Natural killer cell (primary cell): Measurements from ENCODE around the gene ADAM11. TPM values are rescaled to one million over a fixed set of nuclear protein-coding genes. Genes with fewer than 3 reads are reported as not detected.

Experiments used
- ATAC-seq, 3 donors: fragments of 150-1000 bp in 2 of 3; fragments of 200-7000 bp in 1 of 3; cut with Tn5 transposase; 1 replicate in 1 of 3; 2 replicates in 2 of 3; pipeline ENCODE4 v1.10.0; 2021; ENCODE audit warnings: mild to moderate bottlenecking in 2 of 3, moderate library complexity in 2 of 3
- DNase-seq, 2 donors: peaks; one replicate each; pipeline versions ENCODE4 v3.0.0 to v3.0.0-alpha.2; 2013 to 2021; ENCODE audit warnings: mixed read lengths in 1 of 2
- H3K27ac ChIP-seq: one replicate; pipeline ENCODE4 v1.5.1; 2013; ENCODE audit warnings: mild to moderate bottlenecking, low read length
- H3K27me3 ChIP-seq: one replicate; pipeline ENCODE4 v1.6.1; 2013; ENCODE audit warnings: low read length; ENCODE audit not compliant: control insufficient read depth, insufficient read depth
- H3K36me3 ChIP-seq: one replicate; pipeline ENCODE4 v1.6.1; 2013; ENCODE audit warnings: low read length; ENCODE audit not compliant: control insufficient read depth, insufficient read depth
- H3K4me1 ChIP-seq: one replicate; pipeline ENCODE4 v1.6.1; 2013; ENCODE audit warnings: low read length; ENCODE audit not compliant: control insufficient read depth, insufficient read depth
- H3K4me3 ChIP-seq: one replicate; pipeline ENCODE4 v1.5.1; 2013; ENCODE audit warnings: low read length
- H3K9me3 ChIP-seq: one replicate; pipeline ENCODE4 v1.6.1; 2013; ENCODE audit warnings: low read length; ENCODE audit not compliant: control insufficient read depth, insufficient read depth
- H3K27ac Mint-ChIP-seq, 2 donors: one replicate each; pipeline ENCODE4 v1.8.0; 2022; ENCODE audit warnings: mild to moderate bottlenecking in 2 of 2, mixed read lengths in 2 of 2, moderate library complexity in 1 of 2
- H3K27me3 Mint-ChIP-seq, 2 donors: one replicate each; pipeline ENCODE4 v1.8.0; 2022; ENCODE audit warnings: low read depth in 2 of 2, mixed read lengths in 2 of 2
- H3K36me3 Mint-ChIP-seq: one replicate; pipeline ENCODE4 v1.8.0; 2022; ENCODE audit warnings: mixed read lengths
- H3K4me1 Mint-ChIP-seq, 2 donors: one replicate each; pipeline ENCODE4 v1.8.0; 2022; ENCODE audit warnings: mixed read lengths in 2 of 2
- H3K4me3 Mint-ChIP-seq: one replicate; pipeline ENCODE4 v1.8.0; 2022; ENCODE audit warnings: mild to moderate bottlenecking, moderate library complexity, mixed read lengths
- H3K9me3 Mint-ChIP-seq, 2 donors: one replicate each; pipeline ENCODE4 v1.8.0; 2022; ENCODE audit warnings: mixed read lengths in 2 of 2
- CTCF ChIP-seq: fragments of 200-600 bp; IDR thresholded peaks from one replicate; pipeline ENCODE4 v1.8.0; 2022; ENCODE audit warnings: antibody characterized with exemption
- WGBS: methylation state at CpG from one replicate; pipeline ENCODE4 v1.1.7; 2013; ENCODE audit warnings: missing lambda C conversion rate; ENCODE audit not compliant: insufficient coverage; 5-methylcytosine and 5-hydroxymethylcytosine counted together
- intact Hi-C: fragments of 100-400 bp; cut with micrococcal nuclease; formaldehyde crosslinking; loops from one replicate; pipeline ENCODE4 v1.14.2; 2022
- total RNA-seq, 4 donors: library from RNA; stranded (reverse); fragments of 120-200 nt in 1 of 4; gene quantifications; one replicate each; pipeline versions ENCODE4 v1.2.3 to v1.2.4, GENCODE V29; 2013 to 2022

The ADAM11 gene
- total RNA-seq, 3 donors from 2014 or later (not counting 1 experiment from before 2014, with no cell fraction given) = 0.18 to 0.28 (median 0.28) TPM

- no peaks in the 10 kb centered on the region for H3K36me3 Mint-ChIP-seq
- H3K27ac Mint-ChIP-seq = no peak overlapping the region
- Histone ChIP-seq H3K27ac (no peak overlapping the region), H3K9me3 (no peaks in the 10 kb centered on the region), H3K4me3 (no peak overlapping the region), H3K36me3 (no peaks in the 10 kb centered on the region), H3K27me3 (peaks cover 2% of the 10 kb centered on the region), H3K4me1 (peaks cover 26% of the 10 kb centered on the region)
- DNase-seq (peak in 1 of 2 donors; percentile 14), ATAC-seq (no peak)
- peaks cover 0 to 27% of the 10 kb centered on the region in 2 donors for H3K4me1 Mint-ChIP-seq
- H3K27me3 Mint-ChIP-seq = peaks cover 0 to 7% of the 10 kb centered on the region in 2 donors
- no peak for TF ChIP-seq CTCF
- no peaks in the 10 kb centered on the region for H3K9me3 Mint-ChIP-seq
- WGBS = 94% methylated on average over 19 of the region's 19 CpGs
- peak overlapping the region; percentile 91 for H3K4me3 Mint-ChIP-seq
- intact Hi-C loops = loop anchor here (5.0 kb wide), 1 partner anchor 420 kb away; no protein-coding TSS in a partner anchor
These were observed 18.0 kb downstream of the ADAM11 start for GRCh38 chr17:44776628-44777393.

- intact Hi-C loops = loop anchor here (5.0 kb wide), 1 partner anchor 420 kb away; no protein-coding TSS in a partner anchor
- no peak overlapping the region for H3K27ac Mint-ChIP-seq
- H3K4me3 Mint-ChIP-seq = no peak overlapping the region
- H3K4me1 Mint-ChIP-seq = peaks cover 0 to 27% of the 10 kb centered on the region in 2 donors
- H3K4me3 ChIP-seq = no peak overlapping the region
- ATAC-seq (no peak), DNase-seq (peak in 1 of 2 donors; percentile 18)
- no peak for TF ChIP-seq CTCF
- 82% methylated on average over 20 of the region's 20 CpGs for WGBS
- no peaks in the 10 kb centered on the region for H3K36me3 ChIP-seq
- peaks cover 0 to 9% of the 10 kb centered on the region in 2 donors for H3K27me3 Mint-ChIP-seq
- no peak overlapping the region for H3K27ac ChIP-seq
- H3K36me3 Mint-ChIP-seq = no peaks in the 10 kb centered on the region
- H3K9me3 ChIP-seq = no peaks in the 10 kb centered on the region
- H3K4me1 ChIP-seq = peaks cover 26% of the 10 kb centered on the region
- peaks cover 2% of the 10 kb centered on the region for H3K27me3 ChIP-seq
- no peaks in the 10 kb centered on the region for H3K9me3 Mint-ChIP-seq
These were observed 18.9 kb downstream of the ADAM11 start for GRCh38 chr17:44777394-44778348.

GRCh38 chr17:44778656-44779210, 19.9 kb downstream of the ADAM11 start:
- Histone ChIP-seq H3K4me3 (no peak overlapping the region), H3K9me3 (no peaks in the 10 kb centered on the region), H3K27ac (no peak overlapping the region), H3K4me1 (peaks cover 26% of the 10 kb centered on the region), H3K27me3 (peaks cover 2% of the 10 kb centered on the region), H3K36me3 (no peaks in the 10 kb centered on the region)
- TF ChIP-seq CTCF = no peak
- peak overlapping the region in 1 of 2 donors; percentile 68 for H3K27ac Mint-ChIP-seq
- WGBS = 28% methylated on average over 10 of the region's 10 CpGs
- DNase-seq (no peak), ATAC-seq (no peak)
- peaks cover 0 to 9% of the 10 kb centered on the region in 2 donors for H3K27me3 Mint-ChIP-seq
- no peaks in the 10 kb centered on the region for H3K9me3 Mint-ChIP-seq
- intact Hi-C loops = loop anchor here (1.0 to 5.0 kb wide), 3 partner anchors 87 to 419 kb away; no protein-coding TSS in a partner anchor
- peak overlapping the region; percentile 58 for H3K4me3 Mint-ChIP-seq
- no peaks in the 10 kb centered on the region for H3K36me3 Mint-ChIP-seq
- peaks cover 0 to 27% of the 10 kb centered on the region in 2 donors for H3K4me1 Mint-ChIP-seq
